Mesothelial cell of epicardium (in vitro differentiated cells): ENCODE data around the gene BHLHE40. TPM values are rescaled to one million over a fixed set of nuclear protein-coding genes. Genes with fewer than 3 reads are reported as not detected.

Experiments used
- DNase-seq, 2 experiments: peaks; one replicate each; pipeline ENCODE4 v3.0.0; 2021; ENCODE audit warnings: low spot score in 2 of 2; ENCODE audit not compliant: unreplicated experiment in 2 of 2
- H3K27ac Mint-ChIP-seq: 2 replicates; pipeline ENCODE4 v1.8.0; 2021; ENCODE audit warnings: mixed read lengths
- H3K27me3 Mint-ChIP-seq: 2 replicates; pipeline ENCODE4 v1.8.0; 2021; ENCODE audit warnings: low read depth, mixed read lengths
- H3K36me3 Mint-ChIP-seq: 2 replicates; pipeline ENCODE4 v1.8.0; 2021; ENCODE audit warnings: mixed read lengths
- H3K4me1 Mint-ChIP-seq: 2 replicates; pipeline ENCODE4 v1.8.0; 2021; ENCODE audit warnings: mixed read lengths
- H3K4me3 Mint-ChIP-seq: 2 replicates; pipeline ENCODE4 v1.8.0; 2021; ENCODE audit warnings: mild to moderate bottlenecking, moderate library complexity, mixed read lengths
- H3K9me3 Mint-ChIP-seq: 2 replicates; pipeline ENCODE4 v1.8.0; 2021; ENCODE audit warnings: mixed read lengths
- CTCF ChIP-seq: fragments of 200-600 bp; sonication (generic); IDR thresholded peaks from one replicate; pipeline ENCODE4 v1.5.0; 2021; ENCODE audit warnings: antibody characterized with exemption; ENCODE audit not compliant: unreplicated experiment
- total RNA-seq: library from RNA; stranded (reverse); gene quantifications from 3 replicates; pipeline ENCODE4 v1.2.1, GENCODE V29; 2021

BHLHE40 gene
- total RNA-seq, 1 donor from 2014 or later = 37.6 TPM

- Mint-ChIP-seq H3K9me3 (no peaks in the 10 kb centered on the region), H3K27ac (no peak overlapping the region), H3K36me3 (no peaks in the 10 kb centered on the region), H3K27me3 (no peaks in the 10 kb centered on the region), H3K4me1 (no peaks in the 10 kb centered on the region), H3K4me3 (no peak overlapping the region)
- no peak for DNase-seq
- TF ChIP-seq CTCF = no peak
These were observed 40.8 kb upstream of the BHLHE40 start for GRCh38 chr3:4938281-4938982.

GRCh38 chr3:4939276-4939675 lies 40.0 kb upstream of the BHLHE40 start:
- Mint-ChIP-seq H3K4me1 (no peaks in the 10 kb centered on the region), H3K27me3 (no peaks in the 10 kb centered on the region), H3K4me3 (no peak overlapping the region), H3K27ac (no peak overlapping the region), H3K36me3 (no peaks in the 10 kb centered on the region), H3K9me3 (peaks cover 5% of the 10 kb centered on the region)
- no peak for TF ChIP-seq CTCF
- DNase-seq = no peak

- no peak overlapping the region for H3K27ac Mint-ChIP-seq
- no peaks in the 10 kb centered on the region for H3K4me1 Mint-ChIP-seq
- TF ChIP-seq CTCF = no peak
- no peak for DNase-seq
- H3K36me3 Mint-ChIP-seq = no peaks in the 10 kb centered on the region
- peaks cover 13% of the 10 kb centered on the region for H3K9me3 Mint-ChIP-seq
- no peaks in the 10 kb centered on the region for H3K27me3 Mint-ChIP-seq
- H3K4me3 Mint-ChIP-seq = no peak overlapping the region
These were observed 38.3 kb upstream of the BHLHE40 start for GRCh38 chr3:4940985-4941384.

GRCh38 chr3:4943549-4943948 lies 35.7 kb upstream of the BHLHE40 start:
- no peak for DNase-seq
- H3K36me3 Mint-ChIP-seq = no peaks in the 10 kb centered on the region
- no peak overlapping the region for H3K4me3 Mint-ChIP-seq
- H3K27me3 Mint-ChIP-seq = no peaks in the 10 kb centered on the region
- peaks cover 13% of the 10 kb centered on the region for H3K9me3 Mint-ChIP-seq
- TF ChIP-seq CTCF = peak; percentile 20
- no peak overlapping the region for H3K27ac Mint-ChIP-seq
- H3K4me1 Mint-ChIP-seq = no peaks in the 10 kb centered on the region

- H3K9me3 Mint-ChIP-seq = peaks cover 13% of the 10 kb centered on the region
- no peak for TF ChIP-seq CTCF
- no peak overlapping the region for H3K4me3 Mint-ChIP-seq
- no peak overlapping the region for H3K27ac Mint-ChIP-seq
- no peaks in the 10 kb centered on the region for H3K4me1 Mint-ChIP-seq
- no peaks in the 10 kb centered on the region for H3K27me3 Mint-ChIP-seq
- no peak for DNase-seq
- no peaks in the 10 kb centered on the region for H3K36me3 Mint-ChIP-seq
These were observed 33.9 kb upstream of the BHLHE40 start for GRCh38 chr3:4945324-4945723.
